Measurements from ENCODE around the gene RNF166.

GRCh38 chr16:88662843-88663606, 43.2 kb downstream of the RNF166 start, which contains the start of gene MVD:
- TF ChIP-seq CTCF (IDR thresholded peaks at IDR 0.05 in 4 of 5, conservative IDR thresholded peaks at IDR 0.05 in 1 of 5) (no peak), POLR2A (IDR thresholded peaks at IDR 0.05) (peak; percentile 90 to 92)
